ENCODE results near the gene KLK8. TPM values are rescaled to one million over a fixed set of nuclear protein-coding genes. Genes with fewer than 3 reads are reported as not detected.

The KLK8 gene
- total and polyA plus RNA-seq, 2 of the 13 experiments (the other 11 are each of a cell fraction or from before 2014, with no cell fraction given), result not detected

DNA sequence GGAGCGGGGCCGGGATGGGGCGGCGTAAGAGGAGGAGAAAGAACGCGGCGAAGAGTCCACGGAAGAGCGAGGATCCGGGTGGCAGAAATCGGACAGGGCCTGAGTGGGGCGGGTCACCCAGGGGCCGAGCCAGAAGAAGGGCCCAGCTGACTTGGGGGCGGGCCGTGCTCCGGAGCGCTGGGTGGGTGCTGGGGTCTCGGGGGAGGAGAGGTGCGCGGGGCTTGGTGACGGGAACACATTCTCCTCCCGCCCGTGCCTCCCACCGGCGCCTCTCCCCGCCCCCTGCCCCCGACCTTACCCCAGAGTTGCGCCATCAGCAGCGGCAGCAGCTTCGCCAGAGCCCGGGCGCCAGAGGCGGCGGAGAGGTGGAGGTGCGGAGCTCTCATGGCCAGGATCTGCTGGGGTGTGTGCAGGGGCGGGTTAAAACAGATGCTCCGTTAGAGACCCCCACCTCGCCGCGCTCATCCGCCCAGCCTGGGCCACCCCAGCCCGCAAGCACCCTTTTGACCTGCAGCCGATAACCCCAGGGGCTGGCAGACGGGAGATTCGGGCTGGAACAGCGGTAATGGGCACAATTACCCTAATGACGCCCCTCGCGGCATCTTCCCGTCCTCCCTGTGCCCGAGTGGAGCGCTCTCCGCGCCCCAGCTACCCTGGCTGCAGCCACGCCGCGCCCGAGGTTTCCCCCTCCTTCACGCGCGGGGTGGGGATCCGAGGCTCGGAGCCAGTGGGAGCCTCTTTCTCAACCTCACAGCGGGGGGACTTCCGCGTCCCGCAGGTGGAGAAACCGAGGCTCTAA lies 17.5 kb upstream of the KLK8 start:
- H4K20me1 ChIP-seq (ENCODE audit: insufficient read depth, low read length), result no peaks in the 10 kb centered on the region
- FAIRE-seq (no peak), DNase-seq (ENCODE audit: low spot score) (no peak), ATAC-seq (peak; percentile 66)
- no peaks in the 10 kb centered on the region for H3K9me3 ChIP-seq (ENCODE audit: low read length)
- peak overlapping the region; percentile 39; the same call in 1 of the 2 replicates for H3K4me2 ChIP-seq (ENCODE audit: low read depth, low read length)
- in situ Hi-C loops (cut with HindIII; ENCODE audit: extremely low pct_ligation_motif_present, low pct_unique_long_range_greater_than_20kb) (loop anchor here (5.0 kb wide), 2 partner anchors 73 to 87 kb away; no protein-coding TSS in a partner anchor), intact Hi-C loops (cut with micrococcal nuclease; ENCODE audit: unreplicated experiment) (loop anchor here (10.0 kb wide), 1 partner anchor 84 kb away; no protein-coding TSS in a partner anchor)
- no TSS peak for BruUV-seq (replicated peaks)
- ChIA-PET CTCF (ENCODE audit: low intra/inter-chr PET ratio, low total read pairs) (no interaction called here), POLR2A (no interaction called here)
- H2AFZ ChIP-seq (ENCODE audit: low read length), result no peak overlapping the region
- peak overlapping the region in 2 of 3 experiments; percentile 10 to 50; a peak in 2 of 6 replicates for H3K4me3 ChIP-seq (replicated peaks in 1 of 3; ENCODE audit: insufficient read depth in 1 of 3, low read depth in 2 of 3, low read length in 3 of 3)
- TF ChIP-seq CEBPG (CRISPR knock-in tag; IDR thresholded peaks at IDR 0.05) (peak; percentile 56), MAZ (IDR thresholded peaks at IDR 0.05; ENCODE audit: borderline replicate concordance, low read depth, low read length) (peak; percentile 28; the same call in 1 of the 2 replicates), MAZ (CRISPR knock-in tag; IDR thresholded peaks at IDR 0.05; ENCODE audit: low read depth) (no peak), ZNF678 (CRISPR knock-in tag; IDR thresholded peaks at IDR 0.05) (no peak), ZMYM3 (CRISPR knock-in tag; IDR thresholded peaks at IDR 0.05) (no peak), ZBTB38 (CRISPR knock-in tag; IDR thresholded peaks at IDR 0.05) (no peak), PATZ1 (CRISPR knock-in tag; IDR thresholded peaks at IDR 0.05) (peak; percentile 47; the same call in 1 of the 2 replicates), TEAD2 (CRISPR knock-in tag; IDR thresholded peaks at IDR 0.05) (no peak), ZNF614 (CRISPR knock-in tag; IDR thresholded peaks at IDR 0.05; ENCODE audit: borderline replicate concordance) (no peak), CEBPB (IDR thresholded peaks at IDR 0.05; ENCODE audit: borderline replicate concordance, low read depth, low read length) (peak; percentile 70; the same call in 1 of the 2 replicates), CHD2 (IDR thresholded peaks at IDR 0.05; ENCODE audit: low read depth, low read length) (no peak)
- WGBS (ENCODE audit: low lambda C conversion rate), result 5% methylated on average over 35 of the region's 68 CpGs
- H3K36me3 ChIP-seq (replicated peaks in 1 of 2; ENCODE audit: control insufficient read depth in 1 of 2, insufficient read depth in 2 of 2, low read length in 2 of 2), result no peaks in the 10 kb centered on the region
- H3K27ac ChIP-seq (ENCODE audit: extremely low read length, insufficient read depth, low read length), result no peak overlapping the region
- no peak overlapping the region for H3K9ac ChIP-seq (ENCODE audit: insufficient read depth, low read depth, low read length)
- peaks cover 5 to 41% of the 10 kb centered on the region in 2 experiments; a peak in 4 of 5 replicates for H3K27me3 ChIP-seq (ENCODE audit: control insufficient read depth in 1 of 2, insufficient read depth in 2 of 2, low read length in 2 of 2)
- 0 out of 2 replicates have a peak, but pooled peaks cover 4% of the 10 kb centered on the region for H3K4me1 ChIP-seq (ENCODE audit: insufficient read depth, low read length)
- no peaks in the 10 kb centered on the region for H3K79me2 ChIP-seq (ENCODE audit: insufficient read depth, low read length)

Measured in HepG2 (cell line).